ENCODE results near the gene PTP4A2.

GRCh38 chr1:31878058-31878457 lies 60.1 kb downstream of the PTP4A2 start:
- TF ChIP-seq CTCF (conservative IDR thresholded peaks at IDR 0.05) (no peak), EZH2 (IDR thresholded peaks at IDR 0.05; ENCODE audit: low read depth) (no peak)

Data from PC-9 (cell line).